Measurements from ENCODE around the gene ING4.
A peak's percentile ranks its signal among the peaks of the same experiment; 100 is the strongest.
"Not testable (repeated sequence)": the region's sequence is repeated elsewhere in the genome, so short reads cannot be mapped to it uniquely, and the experiment has no call there.

Gene ING4

DNA sequence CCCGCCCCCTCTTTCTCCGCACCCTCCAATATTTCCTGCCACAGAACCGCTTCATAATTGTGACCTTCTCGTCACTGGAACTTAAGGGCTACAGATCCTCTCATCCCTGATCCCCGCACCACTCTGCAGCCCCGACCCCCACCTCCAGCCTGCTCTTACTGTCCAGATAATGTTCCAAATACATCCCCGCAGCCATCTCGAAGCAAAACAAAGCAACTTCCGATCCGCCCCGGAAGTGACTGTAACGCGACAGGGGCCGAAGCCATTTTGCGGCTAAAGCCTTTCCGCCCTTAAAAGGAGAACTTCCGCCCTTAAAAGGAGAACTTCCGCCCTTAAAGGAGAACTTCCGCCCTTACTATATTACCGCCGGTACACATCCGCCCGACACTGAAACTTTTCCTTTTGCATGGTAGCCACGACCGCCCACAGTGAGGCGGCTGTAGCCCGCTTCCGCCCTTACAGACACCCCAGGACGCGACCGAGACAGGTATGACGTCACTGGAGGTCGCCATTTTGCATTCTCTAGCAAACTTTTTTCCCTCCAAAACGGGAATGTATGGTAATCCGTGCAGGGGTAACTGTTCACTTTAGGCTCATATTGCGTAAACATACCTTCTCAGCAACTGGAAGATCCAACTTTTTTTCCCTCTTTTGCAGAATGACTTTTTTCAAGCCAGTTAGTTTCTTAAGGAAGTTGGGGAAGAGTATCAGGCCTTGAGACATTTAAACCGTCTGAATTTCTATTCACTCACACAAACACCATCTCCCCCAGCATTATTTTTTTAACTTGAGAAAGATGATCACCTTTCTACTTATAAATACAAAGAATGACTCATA, at the start of gene ING4:
Gene ING4, minus strand, starts transcription at position 214 of the 837 bp plus-strand sequence. Its CDS starts 18 bp downstream, at position 196.
- peak; percentile 96 for FAIRE-seq

DNA sequence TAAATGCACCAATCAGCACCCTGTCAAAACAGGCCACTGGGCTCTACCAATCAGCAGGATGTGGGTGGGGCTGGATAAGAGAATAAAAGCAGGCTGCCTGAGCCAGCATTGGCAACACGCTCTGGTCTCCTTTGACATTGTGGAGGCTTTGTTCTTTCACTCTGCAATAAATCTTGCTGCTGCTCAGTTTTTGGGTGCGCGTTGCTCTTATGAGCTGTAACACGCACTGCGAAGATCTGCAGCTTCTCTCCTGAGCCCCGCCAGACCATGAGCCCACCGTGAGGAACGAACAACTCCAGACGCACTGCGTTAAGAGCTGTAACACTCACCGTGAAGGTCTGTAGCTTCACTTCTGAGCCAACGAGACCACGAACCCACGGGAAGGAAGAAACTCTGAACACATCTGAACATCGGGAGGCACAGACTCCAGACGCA, 46.1 kb upstream of the ING4 start:
- FAIRE-seq, result no peak

DNA sequence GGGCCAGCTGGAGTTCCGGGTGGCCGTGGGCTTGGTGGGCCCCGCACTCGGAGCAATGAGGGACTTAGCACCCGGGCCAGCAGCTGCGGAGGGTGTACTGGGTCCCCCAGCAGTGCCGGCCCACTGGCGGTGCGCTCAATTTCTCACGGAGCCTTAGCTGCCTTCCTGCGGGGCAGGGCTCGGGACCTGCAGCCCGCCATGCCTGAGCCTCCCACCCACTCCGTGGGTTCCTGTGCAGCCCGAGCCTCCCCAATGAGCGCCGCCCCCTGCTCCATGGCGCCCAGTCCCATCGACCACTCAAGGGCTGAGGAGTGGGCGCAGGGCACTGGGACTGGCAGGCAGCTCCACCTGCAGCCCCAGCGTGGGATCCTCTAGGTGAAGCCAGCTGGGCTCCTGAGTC, 45.4 kb upstream of the ING4 start:
- FAIRE-seq, result not testable (repeated sequence)

DNA sequence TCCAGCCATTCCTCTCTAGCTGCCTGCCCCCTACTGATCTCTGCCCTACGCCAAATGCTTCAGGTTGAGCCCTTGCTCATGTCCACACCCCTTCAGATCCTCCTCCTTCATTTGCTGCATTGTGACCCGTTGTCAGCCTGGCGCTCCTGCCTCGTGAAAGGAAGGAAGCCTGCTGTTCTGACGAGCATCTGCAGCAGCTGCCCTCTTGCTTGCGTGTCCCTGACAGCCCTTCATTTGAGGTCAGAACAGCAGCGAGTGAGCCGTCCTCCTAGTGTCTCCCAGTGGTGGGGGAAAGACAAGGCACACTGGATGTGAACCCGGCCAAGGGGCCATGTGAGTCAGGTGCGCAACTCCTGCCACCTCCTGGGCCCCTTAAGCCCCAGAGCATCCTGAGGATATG, 40.7 kb upstream of the ING4 start:
- FAIRE-seq, result no peak

DNA sequence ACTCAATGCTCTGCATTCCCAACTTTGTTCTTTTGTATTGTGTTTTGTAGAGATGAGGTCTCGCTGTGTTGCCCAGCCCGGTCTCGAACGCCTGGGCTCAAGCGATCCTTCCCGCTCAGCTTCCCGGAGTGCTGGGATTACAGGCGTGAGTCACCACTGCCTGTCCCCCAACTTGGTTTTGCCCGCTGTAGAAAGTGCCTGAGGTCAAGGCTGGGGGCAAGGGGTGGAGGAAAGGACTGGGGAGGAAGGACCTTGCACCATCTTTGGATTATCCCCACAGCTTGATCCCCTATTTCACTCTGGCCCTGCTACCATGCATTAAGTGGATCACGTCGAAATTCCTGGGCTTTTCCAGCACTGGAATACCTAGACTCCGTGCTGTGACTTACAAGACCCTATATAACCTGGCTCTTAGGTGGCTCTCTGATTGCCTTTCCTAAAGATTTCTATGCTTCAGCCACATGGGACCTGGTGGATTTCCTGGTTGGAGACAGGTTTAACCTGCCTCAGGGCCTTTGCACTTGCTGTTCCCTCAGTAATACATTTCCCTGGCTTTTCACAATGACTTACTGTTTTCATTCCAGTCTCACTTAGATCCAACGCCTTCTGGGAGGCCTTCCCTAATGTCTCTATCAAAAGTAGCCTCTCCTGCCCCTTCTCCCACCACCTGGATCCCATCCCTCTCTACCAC, 38.3 kb upstream of the ING4 start:
- no peak for FAIRE-seq

DNA sequence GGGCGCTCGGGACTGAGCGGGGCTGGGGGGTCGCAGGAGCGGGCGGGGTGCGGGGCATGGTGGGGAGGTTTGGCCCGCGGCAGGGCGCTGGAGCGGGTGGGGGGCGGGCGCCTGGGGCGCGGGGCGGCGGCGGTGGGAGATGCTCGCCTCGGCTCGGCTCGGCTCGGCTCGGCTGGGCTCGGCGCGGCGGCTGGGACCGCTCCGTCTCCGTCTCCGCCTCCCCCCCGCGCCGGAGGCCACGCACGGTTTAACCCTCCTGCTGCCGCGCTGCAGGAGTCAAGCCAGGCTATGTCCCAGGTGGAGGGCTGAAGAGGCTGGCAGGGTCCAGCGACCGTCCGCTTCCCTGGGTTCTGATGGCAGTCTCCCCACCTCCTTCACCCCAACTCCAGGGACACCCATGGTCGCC, 37.7 kb upstream of the ING4 start, which contains the start of gene PIANP:
Gene PIANP, minus strand, starts transcription at position 170 of the 406 bp plus-strand sequence. CDS start 2,754 bp downstream, outside the sequence.
- no peak for FAIRE-seq

DNA sequence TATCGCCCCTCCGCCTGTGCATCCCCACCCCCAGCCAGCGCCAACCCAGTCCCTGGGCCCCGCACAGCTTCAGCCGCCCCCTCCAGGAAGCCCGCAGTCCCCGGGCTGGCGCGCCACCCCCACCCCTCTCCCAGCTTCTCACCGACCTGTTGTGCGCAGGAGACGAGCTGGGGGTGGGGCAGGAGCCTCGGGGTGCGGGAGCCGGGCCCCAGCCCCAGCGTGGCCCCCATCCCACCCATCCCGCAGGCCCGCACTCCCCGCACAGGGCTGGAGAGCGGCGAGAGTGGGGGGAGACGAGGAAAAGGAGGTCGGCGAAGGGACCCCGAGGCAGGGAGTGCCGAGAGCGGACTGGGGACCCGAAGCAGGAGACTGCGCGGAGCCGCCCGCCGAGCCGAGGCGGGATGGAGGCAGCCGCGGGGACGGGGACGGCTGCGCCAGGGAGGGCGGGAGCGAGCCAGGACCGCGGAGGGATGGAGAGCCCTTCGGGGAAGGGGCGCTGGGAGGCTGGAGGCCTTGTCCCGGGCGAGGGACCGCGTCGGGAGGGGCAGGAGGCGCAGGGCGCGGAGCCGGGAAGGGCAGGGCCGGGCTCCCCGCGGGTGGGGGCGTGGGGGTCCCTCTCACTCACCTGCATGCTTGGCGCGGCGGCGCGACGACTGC, 37.2 kb upstream of the ING4 start:
- no peak for FAIRE-seq

DNA sequence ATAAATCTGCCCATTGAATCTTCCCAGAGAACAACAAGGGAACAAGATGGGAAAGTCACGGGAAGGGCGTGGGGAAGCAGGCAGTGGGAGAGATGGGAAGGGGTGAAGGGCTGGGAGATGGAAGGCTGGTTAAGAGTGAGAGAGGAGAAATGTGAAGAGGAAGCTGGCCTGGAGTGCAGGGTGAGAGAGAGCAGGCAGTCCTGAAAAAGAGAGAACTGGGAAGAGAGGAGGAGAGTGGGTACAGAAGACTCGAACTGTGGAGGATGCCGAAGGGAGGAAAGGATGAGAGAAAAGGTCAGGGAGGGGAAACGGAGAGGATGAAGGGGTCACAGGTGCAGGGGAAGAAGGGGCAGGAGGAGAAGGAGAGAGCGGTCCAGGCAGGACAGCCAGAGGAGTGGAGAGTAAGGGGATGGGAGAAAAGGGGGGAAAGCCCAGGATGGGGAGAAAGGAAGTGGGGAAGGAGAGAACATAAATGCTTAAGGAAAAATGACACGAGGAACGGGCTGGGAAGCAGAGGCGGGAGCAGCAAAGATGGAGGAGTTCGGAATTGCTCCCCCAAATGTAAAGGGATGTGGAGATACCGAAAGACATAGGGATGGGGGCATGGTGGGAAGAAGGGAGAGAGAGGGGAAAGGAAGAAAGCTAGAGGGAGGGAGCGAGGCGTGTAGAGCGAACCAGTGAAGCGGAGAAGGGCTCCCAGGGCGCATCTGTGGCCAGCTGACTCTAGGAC, 36.5 kb upstream of the ING4 start:
- no peak for FAIRE-seq

DNA sequence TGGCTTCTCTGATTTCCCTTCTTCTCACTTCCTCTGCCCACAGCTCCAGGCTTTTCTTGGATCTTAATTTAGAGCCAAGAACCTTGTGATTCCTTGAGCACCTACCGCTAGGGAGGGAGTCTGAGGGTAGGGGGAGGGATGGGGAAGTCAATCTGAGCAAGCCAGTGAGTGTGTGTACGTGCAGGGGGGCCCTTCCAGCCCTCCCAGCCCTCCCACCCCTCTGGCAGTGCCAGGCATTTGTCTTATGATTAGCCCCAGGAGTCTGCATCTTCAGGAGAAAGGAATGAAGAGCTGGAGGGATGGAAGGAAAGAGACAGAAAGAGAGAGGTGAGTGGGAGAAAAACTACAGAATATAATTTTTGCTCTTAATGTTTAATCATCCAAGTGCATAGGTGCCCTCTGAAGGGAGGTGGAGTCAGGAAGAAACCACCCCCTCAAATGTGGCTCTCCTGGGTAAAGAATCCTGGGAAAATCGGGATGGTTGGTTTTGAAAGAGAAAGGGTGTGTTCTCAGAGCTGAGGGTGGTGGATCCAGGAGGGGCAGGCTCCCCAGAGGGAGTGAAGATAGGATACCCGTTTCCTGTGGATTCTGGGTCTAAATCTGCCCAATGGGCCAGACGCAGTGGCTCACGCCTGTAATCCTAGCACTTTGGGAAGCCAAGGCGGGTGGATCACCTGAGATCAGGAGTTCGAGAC, 35.6 kb upstream of the ING4 start:
- no peak for FAIRE-seq

DNA sequence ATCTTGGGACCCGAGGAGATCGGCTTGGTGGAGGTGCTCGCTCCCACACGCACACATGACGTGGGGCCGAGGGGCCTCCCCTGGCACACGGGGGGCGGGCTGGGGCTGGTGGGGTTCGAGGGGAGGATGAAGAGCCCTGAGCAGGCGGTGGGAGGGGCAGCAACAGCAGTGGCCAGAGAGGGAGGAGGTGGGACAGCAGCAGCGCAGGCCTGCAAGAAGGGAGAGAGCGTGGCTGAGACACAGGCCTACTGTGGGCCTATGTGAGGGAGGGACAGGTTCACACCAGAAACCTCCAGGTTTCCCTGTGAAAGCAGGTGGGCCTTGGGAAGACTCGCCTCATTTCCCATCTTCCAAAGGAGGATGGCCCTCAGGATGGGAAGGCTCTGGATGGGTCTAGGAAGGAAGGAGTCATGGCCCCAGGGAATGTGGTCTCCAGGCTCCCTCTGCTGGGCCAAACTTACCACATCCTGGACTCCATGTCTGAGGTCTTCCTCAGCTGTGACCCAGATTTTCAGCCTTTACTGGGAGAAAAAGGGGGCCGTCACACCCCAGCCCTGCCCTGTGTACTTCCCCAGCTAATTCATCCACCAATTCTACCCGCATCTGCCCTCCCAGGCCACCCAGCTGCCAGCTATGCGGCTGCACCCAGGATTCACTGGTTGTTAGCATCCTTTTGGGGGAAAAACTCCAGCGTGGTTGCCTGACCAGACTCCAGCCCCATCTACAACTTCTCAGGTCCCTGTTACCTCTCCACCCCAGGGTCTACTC, 34.8 kb upstream of the ING4 start:
- peak; percentile 13 for FAIRE-seq

DNA sequence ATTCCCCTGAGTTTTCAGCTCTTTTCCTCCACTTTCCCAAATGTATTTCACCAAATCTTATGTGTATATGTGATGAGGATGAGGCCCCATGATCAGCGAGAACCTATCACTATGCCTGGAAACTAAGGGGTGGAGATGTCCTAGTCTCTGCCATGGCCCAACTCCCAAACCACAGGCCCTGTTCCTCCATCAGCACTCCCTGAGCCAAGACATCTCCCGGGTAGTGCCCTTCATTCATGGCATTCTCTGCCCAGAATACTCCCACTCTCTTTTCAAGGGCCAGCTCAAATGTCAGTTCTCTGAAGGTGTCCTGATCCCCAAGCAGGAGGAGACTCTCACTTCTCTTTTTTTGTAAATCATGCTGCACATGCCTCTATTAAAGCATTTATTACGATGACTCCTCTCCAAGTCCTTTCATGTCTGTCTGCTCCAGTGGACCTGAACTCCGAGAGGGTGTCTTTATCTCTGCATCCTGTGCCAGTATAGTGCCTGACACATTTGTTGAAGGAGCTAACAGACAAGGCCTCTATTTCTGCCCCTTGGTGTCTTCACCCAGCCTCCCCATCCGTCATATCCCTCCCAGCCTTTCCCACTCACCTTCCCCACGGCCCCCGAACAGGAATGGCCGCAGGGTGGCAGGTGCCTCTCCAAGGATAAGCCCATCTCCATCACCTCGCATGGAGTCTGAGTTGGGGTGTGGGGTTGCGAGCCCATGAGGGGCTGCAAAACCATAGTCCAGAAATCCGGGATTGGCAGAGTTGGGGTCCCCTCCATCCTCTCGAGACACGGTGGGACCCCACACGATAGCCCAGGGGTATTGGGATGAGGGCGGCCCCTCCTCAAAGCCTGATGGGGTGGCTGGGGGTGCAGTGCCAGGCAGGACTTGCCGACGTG, 34.0 kb upstream of the ING4 start:
- FAIRE-seq, result no peak

DNA sequence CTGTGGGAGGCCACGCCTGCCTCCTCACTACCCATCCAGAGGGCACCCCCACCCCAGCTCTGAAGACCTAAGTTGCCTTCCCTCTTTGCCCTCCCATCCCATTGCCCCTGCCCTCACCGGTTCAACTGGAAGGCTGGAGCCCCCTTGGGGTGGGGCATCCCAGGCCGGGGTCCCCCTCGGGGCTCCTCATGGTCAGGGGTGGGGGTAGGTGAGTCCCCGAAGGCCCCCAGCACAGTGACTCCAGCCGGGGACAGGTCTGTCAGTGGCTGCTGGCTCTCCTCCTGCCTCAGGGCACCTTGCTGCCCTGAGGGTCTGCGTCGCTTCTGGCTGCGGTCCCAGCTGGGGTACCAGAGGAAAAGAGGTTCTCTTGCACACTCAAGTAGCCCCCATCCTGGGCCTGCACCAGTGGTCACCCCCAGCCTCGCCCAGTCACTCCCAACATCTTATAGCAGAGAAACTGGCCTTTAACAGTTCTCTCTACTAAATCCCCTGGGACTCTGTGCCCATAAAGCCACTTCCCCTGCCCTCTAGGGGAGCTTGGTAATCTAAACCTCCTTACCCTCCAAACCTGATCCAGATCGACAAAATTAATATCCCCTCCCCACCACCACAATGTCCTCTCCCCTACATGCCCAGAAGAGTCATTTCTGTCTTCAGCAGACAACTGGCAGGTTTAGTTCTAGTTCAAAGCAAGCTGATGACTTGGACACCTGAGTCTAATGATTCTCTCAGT, 32.6 kb upstream of the ING4 start:
- no peak for FAIRE-seq

DNA sequence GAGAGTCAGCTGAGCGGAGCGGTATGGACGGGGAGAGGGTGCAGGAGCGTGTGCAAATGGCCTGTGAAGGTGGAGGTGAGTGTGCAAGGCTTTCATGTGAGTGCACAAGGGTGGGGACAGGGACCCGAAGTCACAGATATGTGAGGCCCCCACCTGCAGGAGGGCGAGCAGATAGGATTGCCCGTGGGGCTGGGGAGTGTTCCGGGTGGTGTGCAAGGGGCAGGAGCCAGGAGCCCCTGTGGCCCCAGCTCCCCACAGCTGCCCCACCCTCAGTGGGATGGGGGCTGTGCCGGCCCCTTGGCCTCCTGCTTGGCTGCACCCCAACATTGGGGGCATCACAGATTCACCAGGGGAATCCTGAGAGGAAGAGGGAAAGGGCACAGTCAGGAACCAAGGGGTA, 31.8 kb upstream of the ING4 start:
- no peak for FAIRE-seq

DNA sequence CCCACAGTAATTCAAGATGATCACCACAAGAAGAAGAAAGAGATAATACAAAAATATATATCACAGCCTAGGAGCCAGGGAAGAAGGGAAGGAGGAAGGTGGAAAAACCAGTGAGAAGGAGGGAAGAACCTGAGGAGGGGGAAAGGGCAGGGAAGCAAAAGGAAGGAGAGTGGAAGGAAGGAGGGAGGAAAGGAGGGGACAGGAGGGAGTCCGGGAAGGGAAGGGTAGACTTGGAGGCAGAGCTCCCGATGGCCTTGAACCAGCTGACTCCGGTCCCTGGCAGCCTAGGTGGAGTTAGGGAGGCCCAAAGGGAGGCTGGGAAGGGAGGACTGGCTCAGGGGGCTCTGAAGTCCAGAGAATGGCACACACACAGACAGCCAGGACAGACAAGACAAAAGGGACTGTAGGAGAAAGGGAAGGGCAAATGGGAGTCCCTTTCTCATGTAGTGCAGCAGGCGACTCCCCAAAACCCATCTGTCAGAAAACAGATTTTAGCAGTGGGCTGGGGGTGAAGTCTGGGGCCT, 31.0 kb upstream of the ING4 start:
- no peak for FAIRE-seq

DNA sequence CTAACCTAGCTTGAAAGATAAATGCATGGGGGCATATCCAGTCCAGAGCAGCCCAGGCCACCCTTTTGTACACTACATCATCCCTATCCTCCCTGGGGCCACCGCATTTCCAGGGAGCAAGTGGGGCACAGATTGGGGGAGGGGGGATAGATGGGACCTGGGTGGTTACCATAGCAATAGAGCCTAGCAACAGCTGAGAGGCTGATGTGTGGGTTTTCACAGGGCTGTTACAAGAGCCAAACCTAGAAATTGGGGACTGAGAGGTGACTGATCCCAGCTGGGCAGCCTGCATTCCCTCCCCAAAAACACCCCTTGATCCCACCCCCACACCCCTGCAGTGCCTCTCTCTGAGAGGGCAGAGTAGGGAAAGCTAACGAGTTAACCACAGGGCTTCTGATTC, 30.0 kb upstream of the ING4 start:
- FAIRE-seq, result no peak

DNA sequence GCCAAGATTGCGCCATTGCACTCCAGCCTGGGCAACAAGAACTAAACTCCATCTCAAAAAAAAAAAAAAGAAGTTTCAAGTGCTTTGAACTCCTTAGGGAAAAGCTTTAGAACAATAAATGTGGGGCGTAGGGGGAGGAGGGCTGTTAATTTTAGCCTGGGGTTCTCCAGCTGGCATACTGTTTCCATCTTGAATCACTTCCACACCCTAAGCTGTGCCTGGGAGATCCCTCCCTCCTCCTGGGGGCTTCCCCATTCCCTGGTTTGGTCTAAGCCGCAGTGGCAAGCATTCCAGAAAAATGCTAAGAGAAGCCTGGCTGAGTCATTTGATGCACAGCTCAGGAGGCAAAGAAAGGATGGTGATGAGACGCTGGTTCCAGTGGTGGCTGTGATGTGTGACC, 28.6 kb upstream of the ING4 start:
- FAIRE-seq, result no peak

DNA sequence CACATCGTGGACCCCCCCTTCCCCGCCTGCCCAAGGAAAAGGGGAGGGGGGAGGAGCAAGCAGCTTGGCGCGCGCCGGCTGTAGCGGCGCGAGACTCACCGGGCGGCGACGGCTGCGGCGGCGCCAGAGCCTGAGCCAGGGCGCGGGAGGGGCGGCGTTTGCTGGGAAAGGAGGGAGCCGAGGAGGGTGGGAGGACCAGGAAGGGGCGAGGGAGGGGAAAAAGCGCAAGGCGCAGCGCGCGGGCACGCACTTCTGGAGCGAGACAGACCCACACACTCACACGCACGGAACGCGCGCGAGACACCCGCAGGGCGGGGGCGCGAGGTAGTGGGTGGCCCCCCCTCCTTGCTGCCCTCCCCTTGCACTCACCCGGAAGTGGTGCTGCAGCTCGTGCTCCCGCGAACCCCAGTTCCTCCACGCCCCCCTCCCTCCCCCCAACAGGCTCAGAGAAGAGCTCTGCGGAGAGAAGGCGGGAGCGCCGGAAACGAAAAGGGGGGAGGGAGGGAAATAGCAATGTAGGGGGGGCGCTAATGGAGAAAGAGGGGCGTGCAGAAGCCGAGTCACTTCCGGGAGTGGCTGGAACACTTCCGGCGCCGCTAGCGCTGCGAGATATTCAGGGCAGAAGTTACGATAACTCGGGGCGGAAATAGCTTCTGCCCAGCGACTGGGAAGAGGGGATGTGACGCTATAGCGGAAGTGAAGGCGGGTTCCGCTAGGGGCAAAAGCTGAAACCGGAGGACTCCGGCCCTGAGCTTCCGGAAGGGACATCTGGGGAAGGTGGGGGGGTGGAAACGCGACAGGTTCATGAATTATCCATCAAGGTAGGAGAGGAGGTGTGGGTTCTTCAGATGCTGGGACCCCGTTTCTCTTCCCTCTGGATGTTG, 26.3 kb upstream of the ING4 start, which contains the start of gene ZNF384:
Gene ZNF384, minus strand, starts transcription at position 377 of the 884 bp plus-strand sequence. CDS start 9,855 bp downstream, outside the sequence.
- FAIRE-seq, result peak; percentile 93

DNA sequence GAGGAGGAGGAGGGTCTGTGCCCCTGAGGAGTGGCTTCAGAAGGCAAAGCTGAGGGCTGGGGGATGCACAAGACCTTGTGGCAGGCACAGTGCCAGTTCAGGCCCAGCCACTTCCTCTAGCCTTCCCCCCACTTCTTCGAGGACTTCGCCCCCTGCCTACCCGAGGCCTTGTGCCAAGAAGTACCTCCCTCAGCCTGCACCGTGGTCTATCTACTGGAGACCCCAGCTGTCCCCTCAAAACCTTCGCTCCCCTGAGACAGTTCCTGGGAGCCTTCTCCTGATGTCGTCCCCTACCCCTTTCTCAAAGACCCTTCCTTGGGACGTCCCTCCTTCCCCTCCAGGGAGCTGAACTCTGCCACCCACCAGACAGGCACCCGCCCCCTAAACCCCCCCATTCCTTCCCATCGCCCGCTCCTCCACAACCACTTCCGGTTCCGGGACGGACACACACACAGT, 25.7 kb upstream of the ING4 start:
- no peak for FAIRE-seq
